Measurements from ENCODE around the gene MOK. TPM values are rescaled to one million over a fixed set of nuclear protein-coding genes. Genes with fewer than 3 reads are reported as not detected.
"Not testable (repeated sequence)": the region's sequence is repeated elsewhere in the genome, so short reads cannot be mapped to it uniquely, and the experiment has no call there.

The MOK gene
- polyA plus RNA-seq, 4 donors = 23.3 to 41.9 (median 31.8) TPM

DNA sequence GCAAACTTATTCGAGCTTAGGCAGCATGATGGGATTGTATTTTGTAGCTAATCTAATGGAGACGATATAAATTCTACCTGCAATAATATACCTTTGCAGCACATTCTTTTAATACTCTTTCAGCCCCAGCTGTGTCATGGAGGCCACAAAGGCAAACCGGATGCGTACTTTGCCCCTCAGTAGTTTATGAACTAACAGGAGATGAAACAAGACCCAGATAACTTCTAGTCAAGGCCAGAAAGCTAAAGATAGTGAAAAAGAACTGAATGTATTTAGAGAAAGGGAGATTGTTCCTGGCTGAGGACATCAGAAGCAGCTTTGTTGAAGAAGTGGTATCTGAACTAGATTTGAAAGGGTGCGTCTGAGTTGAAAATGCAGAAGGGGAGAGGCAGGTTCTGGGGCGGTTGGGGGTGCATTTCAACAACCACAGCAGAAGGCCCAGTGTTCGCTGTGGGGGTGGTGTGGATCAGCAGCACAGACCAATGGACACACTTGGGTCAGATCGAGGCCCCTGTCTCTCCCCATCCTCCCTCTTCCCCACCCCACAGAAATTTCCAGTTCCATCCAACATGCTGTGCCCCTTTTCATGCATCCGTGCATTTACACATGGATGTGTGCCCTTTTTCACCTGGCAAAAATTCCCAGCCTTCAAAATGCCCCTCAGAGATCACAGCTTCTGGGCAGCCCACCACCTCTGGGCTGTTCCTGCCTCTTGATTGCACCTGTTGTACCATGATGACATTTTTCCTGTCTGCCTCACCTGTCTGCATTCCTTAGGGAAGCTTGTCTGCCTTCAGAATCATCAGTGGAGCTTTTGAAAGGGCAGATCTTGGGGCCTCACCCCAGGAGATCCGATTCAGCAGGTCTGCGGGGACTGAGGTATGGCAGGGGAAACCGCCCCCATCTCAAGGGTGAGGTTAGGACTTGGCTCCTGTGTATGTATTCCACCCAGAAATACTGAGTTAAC, 16.8 kb upstream of the MOK start:
- no peak for DNase-seq (ENCODE audit: low read depth in 4 of 4, low spot score in 2 of 4)

DNA sequence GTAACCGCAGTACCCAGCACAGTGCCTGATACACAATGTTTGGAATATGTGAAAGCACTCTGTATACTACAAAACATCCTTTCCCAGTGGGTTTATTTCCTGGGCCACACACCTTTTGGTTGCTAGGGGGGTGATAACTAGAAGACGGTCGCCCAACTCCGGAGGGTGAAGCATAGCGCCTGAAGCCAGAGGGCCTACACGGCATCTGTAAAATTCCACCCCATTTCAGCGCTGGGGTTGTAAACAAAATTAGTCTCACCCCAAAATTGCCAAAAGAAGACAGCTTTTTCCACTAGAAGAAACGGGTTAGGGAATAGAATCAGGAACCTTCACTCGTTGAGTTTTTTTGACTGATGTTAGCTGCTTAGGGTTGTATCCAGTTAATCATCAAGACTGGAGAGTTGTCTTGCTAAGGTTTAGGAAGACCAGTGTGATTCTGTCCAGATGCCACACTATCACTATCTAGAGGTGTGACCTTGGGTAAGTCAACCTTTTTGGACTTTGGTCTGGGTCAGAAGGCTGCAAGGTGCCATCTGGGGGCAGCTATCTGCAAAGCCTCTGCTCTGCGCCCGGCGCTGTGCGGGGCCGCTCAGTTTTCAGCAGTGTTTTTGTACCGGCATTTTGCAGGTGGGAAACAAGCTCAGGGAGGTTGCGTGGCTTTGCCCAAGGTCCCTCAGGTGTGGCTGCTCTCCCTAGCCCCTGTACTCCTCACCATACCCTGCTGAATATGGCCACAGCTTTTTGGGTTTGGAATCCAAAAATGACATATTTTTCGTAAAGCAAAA, 15.9 kb upstream of the MOK start:
- no peak for DNase-seq (ENCODE audit: low read depth in 4 of 4, low spot score in 2 of 4)

DNA sequence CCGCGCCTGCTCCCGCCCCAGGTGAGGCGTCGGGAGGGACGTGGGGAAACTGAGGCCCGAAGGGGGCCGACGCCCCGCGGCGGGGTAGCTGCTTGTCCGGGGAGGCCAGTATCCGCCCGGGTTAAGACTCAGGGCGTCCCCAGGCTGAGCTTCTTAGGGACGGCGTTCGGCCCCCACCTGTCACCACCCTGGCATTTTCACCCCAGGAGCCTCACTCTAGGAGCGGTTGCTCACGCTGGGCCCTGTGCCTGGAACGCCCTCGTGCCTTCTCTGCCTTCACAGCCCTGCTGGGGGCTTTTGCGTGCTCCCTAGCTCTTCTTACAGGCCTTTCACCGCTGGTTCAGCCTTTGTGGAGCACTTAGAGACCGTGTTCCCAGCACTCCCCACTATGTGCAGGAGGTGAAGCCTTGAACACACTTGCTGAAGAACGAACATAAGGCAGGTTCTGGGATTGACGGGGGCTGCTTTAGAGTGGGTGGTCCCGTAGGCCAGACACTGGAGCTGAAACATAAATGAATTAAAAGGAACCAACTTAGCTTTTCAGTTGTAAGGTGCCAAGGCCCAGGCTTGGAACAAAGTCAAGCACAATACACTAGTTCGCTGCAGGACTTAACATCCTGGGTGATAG, 15.2 kb upstream of the MOK start:
- no peak for DNase-seq (ENCODE audit: low read depth in 4 of 4, low spot score in 2 of 4)

DNA sequence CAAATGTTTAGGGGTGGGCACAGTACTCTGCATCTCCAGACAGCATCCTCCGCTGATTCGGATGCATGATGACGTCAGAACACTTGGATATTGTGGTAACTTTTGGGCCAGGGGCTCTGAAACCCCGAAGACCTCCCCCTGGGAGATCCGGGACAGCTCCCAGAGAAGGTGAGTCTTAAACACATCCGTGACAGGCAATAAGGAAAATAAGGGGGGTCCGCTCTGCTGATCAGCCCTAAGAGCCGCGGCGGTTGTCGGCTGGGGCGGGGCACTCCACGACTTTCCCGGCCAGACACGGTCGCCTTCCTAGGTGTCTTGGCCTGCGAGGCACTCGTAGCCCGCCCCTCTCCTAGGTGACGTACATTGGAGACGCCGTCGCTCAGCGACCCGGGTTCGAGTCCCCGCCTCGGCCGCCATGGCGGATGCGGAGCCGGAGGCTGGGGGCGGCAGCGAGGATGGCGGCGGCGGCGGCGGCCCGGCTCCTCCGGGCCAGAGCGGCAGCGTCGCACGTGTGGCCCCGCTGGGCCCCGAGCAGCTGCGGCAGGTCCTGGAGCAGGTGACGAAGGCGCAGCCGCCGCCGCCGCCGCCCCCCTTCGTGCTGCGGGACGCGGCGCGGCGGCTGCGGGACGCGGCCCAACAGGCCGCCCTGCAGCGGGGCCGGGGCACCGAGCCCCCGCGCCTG, 14.5 kb upstream of the MOK start, which contains the start of gene ZNF839:
Gene ZNF839 (plus strand): TSS at position 396 of the 682 bp plus-strand sequence. CDS start 20 bp downstream, at position 416.
- peak in 3 of 4 donors; percentile 74 to 84 (median 78) for DNase-seq (ENCODE audit: low read depth in 4 of 4, low spot score in 2 of 4)

DNA sequence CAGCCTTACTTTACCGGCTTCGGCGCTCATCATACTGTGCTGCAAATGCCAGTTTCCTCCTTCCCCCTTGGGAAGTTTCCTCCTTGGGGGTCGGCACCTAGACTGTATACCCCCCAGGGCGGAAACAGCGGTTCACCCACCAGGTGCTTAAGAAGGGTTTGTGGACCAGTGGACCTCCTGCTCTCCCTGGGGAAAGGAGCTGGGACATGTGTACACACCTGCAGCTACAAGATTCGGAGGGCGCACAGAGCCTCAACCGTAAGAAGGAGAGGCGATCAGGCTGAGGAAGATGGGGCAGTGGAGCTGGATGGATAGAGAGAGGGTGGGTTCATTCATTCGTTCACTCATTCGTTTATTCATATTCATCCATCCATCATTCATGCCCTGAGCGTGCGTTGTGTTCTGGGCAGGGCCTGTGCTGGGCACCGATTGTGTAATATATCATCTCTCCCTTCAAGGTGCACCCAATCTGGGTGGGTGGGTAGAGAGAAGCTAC, 13.9 kb upstream of the MOK start:
- DNase-seq (ENCODE audit: low read depth in 4 of 4, low spot score in 2 of 4) = no peak

DNA sequence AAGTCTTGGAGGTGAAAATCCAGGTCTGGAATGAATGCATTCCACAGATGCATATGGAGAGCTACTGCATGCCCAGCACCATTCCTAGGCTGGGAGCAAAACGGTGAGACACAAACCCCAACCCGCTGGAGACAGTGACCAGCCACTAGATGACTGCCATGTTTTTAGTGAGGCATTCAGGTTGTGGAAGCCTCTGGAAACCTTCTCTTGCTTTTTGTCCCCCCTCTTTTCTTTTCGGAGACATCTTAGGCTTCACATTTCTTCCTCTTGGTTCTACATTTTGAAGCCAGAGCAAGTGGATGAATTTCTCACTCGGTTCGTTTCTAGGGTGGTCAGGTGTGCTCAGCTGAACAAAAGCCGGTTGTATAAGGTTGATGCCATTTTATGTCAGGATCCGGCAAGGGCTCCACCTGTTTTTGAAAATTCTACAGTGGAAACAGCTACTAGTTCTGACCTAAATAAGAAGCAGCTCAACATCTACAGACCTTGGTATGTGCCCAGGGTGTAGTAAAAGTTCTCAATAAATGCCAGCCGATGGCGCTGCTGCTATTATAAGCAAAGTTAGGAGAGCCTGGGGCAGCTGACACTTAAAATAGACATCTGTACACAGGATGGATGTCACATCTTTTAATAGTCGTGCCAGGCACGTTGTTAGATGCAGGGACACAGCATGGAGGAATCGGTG, 12.7 kb upstream of the MOK start:
- no peak for DNase-seq (ENCODE audit: low read depth in 4 of 4, low spot score in 2 of 4)

DNA sequence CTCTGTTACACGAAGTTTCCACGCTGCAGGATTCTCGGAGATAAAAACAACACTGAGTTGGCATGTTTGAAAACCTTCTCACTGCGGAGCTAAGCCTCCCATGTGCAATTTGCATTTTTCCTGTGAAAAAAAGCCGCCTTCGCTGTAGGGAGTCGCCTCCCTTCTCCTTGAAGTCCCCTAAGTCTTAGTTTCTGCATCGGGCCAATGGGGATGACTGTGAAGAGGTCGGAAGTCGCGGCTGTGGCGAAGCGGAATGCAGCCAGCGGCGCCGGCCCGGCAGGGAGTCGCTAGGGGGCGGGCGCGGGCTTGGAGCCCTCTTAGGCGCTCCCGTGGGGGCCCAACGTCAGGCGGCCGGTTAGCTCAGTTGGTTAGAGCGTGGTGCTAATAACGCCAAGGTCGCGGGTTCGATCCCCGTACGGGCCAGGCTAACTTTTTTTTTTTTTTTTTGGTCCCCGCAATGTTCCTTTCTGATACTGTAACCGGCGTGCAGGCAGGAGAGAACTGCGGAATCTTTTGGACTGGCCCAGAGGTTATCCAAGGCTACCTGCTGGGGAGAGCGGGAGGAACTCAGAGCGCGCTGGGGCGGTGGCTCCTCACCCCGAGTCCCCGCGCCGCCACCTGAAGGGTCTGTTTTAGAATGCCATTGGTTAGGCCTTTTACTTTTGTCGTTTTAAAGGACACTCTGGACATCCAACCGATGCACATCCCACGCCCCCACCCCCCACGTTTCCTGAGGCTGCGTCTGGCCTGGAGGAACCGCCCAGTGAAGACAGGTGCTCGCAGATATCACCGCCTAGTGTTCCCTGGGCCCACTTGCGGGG, 12.0 kb upstream of the MOK start:
- peak; percentile 77 to 86 (median 84) for DNase-seq (ENCODE audit: low read depth in 4 of 4, low spot score in 2 of 4)

DNA sequence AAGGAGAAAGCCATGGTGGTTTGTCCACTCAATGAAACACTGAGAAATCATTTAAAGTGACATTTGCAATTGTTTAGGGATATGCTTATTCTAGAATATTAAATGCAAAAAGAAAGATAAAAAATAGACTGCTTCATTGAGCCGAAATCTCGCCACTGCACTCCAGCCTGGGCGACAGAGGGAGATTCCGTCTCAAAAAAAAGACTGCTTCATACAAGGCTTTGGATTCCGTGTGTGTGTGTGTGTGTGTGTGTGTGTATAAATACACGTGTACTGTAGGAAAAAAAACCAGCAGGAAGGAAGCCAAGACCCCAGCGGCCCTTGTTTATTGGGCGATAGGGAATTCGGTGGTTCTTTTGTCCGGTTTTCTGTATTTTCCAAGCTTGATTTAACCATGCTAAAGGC, 11.4 kb upstream of the MOK start:
- peak in 3 of 4 donors; percentile 50 to 63 (median 60) for DNase-seq (ENCODE audit: low read depth in 4 of 4, low spot score in 2 of 4)

DNA sequence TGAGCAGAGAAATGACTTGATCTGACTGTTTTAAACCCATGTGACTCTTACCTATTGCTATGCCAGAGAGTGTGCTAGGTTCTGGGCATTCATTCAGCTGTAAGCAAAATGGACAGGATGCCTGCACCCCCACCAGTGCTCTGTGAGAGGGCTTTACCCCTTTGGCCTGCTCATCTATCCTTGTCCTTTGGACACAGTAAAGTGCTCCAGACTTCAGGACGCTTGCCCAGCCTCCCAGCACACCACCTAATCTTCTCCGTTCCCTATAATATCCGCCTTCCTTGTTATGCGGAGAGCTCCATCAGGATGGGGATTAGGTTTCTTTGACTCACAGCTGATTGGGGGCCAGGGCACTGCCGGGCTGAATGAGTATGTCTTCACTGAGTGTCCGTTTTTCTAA, 10.2 kb upstream of the MOK start:
- DNase-seq (ENCODE audit: low read depth in 4 of 4, low spot score in 2 of 4) = no peak

DNA sequence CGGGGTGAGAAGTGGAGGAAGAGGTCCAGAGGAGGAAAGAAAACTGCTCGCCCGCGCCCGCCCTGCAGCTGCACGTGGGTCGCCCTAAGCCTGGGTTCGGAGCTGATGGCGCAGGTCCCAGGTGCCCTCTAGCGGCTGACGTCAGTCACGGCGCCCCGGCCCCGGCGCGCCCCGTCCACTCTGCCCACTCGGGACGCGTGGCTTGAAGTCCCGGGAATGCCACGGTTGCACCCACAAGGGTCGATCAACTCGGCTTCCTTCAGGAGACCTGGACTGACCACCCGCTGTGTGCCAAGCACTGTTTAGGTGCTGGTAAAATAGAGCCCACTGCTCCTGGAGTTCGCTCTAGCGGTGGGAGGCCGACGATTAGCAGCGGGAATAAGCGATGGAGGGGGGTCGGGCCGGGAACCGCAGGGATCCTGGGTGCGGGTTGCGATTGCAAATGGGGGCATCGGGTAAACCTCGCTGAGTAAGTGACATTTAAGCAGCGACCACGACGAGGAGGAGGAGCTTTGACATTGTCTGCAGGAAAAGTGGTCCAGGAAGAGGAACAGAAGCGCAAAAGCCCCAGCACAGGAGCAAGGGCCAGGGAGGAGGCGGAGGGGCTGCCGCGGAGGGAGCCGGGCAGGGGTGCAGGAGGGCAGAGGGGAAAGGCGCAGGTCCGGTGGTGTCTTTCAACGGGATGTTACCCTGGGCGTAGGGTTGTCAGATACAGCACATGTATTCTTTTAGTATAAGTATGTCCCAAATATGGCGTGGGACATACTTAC, 9.5 kb upstream of the MOK start:
- peak in 3 of 4 donors; percentile 68 to 74 (median 71) for DNase-seq (ENCODE audit: low read depth in 4 of 4, low spot score in 2 of 4)

DNA sequence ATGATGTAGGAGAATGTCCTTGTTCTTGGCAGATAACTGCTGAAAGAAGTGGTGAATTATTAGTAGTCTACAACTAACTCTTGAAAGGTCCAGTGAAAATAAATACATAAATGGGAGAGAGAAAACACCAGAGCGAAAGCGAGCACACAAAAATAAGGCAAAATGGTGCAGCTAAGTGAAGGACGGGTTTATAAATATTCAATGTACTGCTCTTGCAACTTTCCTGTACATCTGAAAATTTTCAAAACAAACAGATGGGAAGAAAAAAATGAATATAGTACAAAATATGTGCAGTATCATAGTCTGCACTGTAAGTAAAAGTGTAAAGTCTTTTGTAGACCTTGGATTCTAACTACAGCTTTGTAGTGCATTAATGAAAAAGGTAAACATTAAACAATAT, 1.3 kb downstream of the MOK start:
- no peak for DNase-seq (ENCODE audit: low read depth in 4 of 4, low spot score in 2 of 4)

DNA sequence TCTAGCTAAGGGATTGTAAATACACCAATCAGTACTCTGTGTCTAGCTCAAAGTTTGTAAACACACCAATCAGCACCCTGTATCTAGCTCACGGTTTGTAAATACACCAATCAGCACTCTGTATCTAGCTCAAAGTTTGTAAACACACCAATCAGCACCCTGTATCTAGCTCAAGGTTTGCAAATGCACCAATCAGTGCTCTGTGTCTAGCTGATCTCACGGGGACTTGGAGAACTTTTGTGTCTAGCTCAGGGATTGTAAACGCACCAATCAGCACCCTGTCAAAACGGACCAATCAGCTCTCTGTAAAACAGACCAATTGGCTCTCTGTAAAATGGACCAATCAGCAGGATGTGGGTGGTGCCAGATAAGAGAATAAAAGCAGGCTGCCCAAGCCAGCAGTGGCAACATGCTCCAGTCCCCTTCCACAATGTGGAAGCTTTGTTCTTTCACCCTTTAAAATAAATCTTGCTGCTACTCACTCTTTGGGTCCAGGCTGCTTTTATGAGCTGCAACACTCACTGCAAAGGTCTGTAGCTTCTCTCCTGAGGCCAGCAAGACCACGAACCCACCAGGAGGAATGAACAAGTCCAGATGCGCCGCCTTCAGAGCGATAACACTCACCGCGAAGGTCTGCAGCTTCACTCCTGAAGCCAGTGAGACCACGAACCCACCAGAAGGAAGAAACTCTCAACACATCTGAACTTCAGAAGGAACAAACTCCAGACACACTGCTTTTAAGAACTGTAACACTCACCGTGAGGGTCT, 6.5 kb downstream of the MOK start:
- DNase-seq (ENCODE audit: low read depth in 4 of 4, low spot score in 2 of 4) = not testable (repeated sequence)

DNA sequence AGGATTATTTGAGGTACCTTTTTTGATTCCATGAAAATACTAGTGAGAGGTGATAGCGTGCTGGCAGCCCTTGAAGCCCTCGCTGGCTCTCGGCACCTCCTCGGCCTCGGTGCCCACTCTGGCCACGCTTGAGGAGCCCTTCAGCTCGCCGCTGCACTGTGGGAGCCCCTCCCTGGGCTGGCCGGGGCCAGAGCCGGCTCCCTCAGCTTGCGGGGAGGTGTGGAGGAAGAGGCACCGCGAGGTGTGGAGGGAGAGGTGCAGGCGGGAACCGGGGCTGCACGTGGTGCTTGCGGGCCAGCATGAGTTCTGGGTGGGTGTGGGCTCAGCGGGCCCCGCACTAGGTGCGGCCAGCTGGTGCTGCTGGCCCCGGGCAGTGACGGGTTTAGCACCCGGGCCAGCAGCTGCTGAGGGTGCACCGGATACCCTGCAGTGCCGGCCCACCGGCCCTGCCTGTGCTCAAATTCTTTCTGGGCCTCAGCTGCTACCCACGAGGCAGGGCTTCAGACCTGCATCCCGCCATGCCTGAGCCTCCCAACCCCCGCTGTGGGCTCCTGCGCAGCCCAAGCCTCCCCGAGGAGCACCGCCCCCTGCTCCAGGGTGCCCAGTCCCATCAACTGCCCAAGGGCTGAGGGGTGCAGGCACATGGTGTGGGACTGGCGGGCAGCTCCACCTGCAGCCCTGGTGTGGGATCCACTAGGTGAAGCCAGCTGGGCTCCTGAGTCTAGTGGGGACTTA, 7.4 kb downstream of the MOK start:
- no peak for DNase-seq (ENCODE audit: low read depth in 4 of 4, low spot score in 2 of 4)

DNA sequence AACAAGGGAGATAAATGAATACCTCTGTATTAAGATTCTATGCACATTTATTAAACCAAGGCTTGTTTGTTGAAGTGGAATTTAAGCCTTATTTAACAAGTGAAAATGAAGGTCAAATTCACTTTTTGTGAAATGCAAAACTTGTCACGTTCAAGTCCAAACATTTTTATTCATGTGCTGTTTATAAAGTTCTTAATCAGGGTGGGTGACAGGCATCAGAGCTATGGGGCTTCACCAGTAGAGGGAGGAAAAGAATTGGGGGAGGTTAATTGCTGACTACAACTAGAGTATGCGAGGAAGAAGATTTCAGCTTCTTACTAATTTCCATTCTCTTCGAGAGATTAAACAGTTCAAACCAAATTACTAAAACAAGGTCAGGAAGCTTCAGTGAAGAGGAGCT, 9.7 kb downstream of the MOK start:
- no peak for DNase-seq (ENCODE audit: low read depth in 4 of 4, low spot score in 2 of 4)

DNA sequence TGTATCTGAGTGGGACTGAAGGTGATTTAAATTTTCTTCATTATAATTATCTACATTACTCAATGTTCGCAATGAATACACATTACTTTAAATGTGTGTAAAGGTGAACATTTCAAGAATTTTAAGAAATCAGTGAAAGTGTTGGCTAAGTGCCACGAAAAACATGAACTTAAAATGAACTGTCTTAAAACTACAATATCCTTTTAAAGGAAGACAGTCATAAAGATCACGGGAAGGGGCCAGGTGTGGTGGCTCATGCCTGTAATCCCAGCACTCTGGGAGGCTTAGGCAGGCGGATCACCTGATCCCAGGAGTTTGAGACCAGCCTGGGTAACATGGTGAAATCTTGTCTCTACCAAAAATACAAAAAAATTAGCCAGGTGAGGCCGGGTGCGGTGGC, 11.2 kb downstream of the MOK start:
- DNase-seq (ENCODE audit: low read depth in 4 of 4, low spot score in 2 of 4) = no peak

DNA sequence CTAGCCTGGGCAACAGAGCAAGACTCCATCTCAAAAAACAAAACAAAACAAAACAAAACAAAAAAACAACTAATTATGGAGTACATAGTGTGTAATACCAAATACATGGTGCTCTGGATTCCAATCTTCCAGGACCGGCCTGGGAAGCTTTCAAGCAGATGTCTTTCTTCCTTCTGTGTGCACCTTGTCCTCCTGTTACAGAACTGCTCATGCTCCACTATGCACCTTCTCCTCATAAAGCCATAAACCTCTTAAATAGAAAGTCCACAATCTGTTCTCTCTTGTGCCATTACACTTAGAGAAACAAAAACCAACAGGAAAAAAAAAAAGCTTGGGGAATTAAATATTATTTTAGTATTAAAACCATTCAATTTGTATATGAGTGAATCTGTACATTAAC, 12.5 kb downstream of the MOK start:
- DNase-seq (ENCODE audit: low read depth in 4 of 4, low spot score in 2 of 4) = no peak

DNA sequence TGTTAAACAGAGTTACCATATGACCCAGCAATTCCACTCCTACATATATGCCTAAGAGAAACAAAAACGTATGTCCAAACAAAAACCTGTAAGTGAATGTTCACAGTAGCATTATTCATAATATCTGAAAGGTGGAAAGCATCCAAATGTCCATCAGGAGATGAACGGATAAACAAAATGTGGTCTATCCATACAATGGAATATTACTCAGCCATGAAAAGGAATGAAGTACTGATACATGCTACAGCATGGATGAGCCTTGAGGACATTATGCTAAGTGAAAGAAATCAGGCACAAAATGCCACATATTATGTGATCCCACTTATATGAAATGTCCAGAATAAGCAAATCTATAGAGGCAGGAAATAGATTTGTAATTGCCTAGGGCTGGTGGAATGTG, 16.8 kb downstream of the MOK start:
- DNase-seq (ENCODE audit: low read depth in 4 of 4, low spot score in 2 of 4) = no peak
